ENCODE measurements around the gene DOCK7.

- no peak for TF ChIP-seq CTCF (IDR thresholded peaks at IDR 0.05)
- TF ChIP-seq SIN3A (IDR thresholded peaks at IDR 0.05; ENCODE audit: borderline replicate concordance, insufficient read depth, low read depth, low read length), result no peak
- no peak for TF ChIP-seq REST (IDR thresholded peaks at IDR 0.05; ENCODE audit: insufficient read depth in 1 of 2, low read depth in 2 of 2, low read length in 1 of 2)
- TF ChIP-seq TCF7L2 (IDR thresholded peaks at IDR 0.05; ENCODE audit: low read depth, low read length), result no peak
Measured at GRCh38 chr1:62686822-62687221, 1.4 kb downstream of the DOCK7 start.
